IPS DF 6.9 (cell line): ENCODE results near the gene ARSI.

Experiments used
- DNase-seq: peaks from one replicate; pipeline ENCODE4 v3.0.0-alpha.2; 2013; ENCODE audit warnings: low read depth, low spot score
- H3K27ac ChIP-seq: one replicate; pipeline ENCODE4 v1.5.1; 2013; ENCODE audit warnings: low read length, control low read depth
- H3K27me3 ChIP-seq: 2 replicates; pipeline ENCODE4 v1.6.1; 2013; ENCODE audit warnings: mild to moderate bottlenecking, low read length; ENCODE audit not compliant: control insufficient read depth, insufficient read depth
- H3K36me3 ChIP-seq: 2 replicates; pipeline ENCODE4 v1.6.1; 2013; ENCODE audit warnings: low read length; ENCODE audit not compliant: control insufficient read depth, insufficient read depth
- H3K4me1 ChIP-seq: 2 replicates; pipeline ENCODE4 v1.6.1; 2013; ENCODE audit warnings: low read length; ENCODE audit not compliant: control insufficient read depth, insufficient read depth
- H3K4me3 ChIP-seq: 2 replicates; pipeline ENCODE4 v1.5.1; 2013; ENCODE audit warnings: mild to moderate bottlenecking, low read length
- H3K9me3 ChIP-seq: 2 replicates; pipeline ENCODE4 v1.6.1; 2013; ENCODE audit warnings: low read length, inconsistent platforms; ENCODE audit not compliant: control insufficient read depth, insufficient read depth
- WGBS: extraction: QIAGEN DNeasy Blood & Tissue Kit; methylation state at CpG from one replicate; pipeline ENCODE4 v1.1.7; 2013; ENCODE audit warnings: mixed read lengths, missing lambda C conversion rate; ENCODE audit not compliant: insufficient read length, insufficient coverage; 5-methylcytosine and 5-hydroxymethylcytosine counted together

ARSI gene

DNA sequence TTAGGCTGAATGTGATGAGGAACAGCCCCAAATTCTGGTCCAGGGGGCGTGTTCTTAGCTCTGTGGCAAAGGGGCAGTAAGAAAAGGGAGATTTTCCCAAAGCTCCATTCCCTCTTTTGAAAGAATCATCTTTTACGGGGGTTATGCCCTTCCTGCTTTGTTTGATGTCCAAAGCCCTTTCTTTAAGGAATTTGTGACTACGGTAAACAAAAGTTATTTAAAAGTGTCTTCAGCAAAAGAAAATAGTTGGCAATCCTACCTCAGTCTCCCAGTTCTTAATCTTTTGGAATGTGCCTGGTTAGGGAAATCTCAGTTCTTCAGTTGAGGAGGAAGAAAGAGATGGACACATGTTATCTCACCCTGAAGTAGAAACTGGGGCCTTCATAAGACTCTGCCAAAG, 24.4 kb upstream of the ARSI start:
- Histone ChIP-seq H3K9me3 (no peaks in the 10 kb centered on the region), H3K27ac (no peak overlapping the region), H3K27me3 (no peaks in the 10 kb centered on the region), H3K36me3 (no peaks in the 10 kb centered on the region), H3K4me3 (no peak overlapping the region), H3K4me1 (no peaks in the 10 kb centered on the region)
- no peak for DNase-seq
- no CpG with 5 or more reads among the region's 3 CpGs for WGBS

DNA sequence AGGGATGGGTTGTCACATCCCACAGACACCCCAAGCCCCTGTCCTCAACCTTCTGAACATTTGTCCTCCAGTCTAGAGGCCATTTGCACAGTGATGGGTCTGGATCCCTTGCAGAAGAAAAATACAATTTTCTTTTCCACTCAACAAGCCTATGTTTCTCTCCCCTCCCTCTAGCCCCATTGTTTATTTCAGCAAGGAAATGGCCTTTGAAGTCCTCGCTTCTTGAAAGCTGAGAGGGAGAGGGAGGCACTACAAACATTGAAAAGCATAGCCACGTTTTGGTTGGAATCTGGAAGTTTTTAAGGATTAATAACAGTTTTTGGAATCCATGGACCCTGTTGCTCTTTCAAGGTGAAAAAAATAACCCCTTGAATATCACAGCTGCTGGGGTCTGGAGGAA, 24.0 kb upstream of the ARSI start:
- WGBS = no CpG with 5 or more reads among the region's 2 CpGs
- Histone ChIP-seq H3K4me1 (no peaks in the 10 kb centered on the region), H3K4me3 (no peak overlapping the region), H3K36me3 (no peaks in the 10 kb centered on the region), H3K27ac (no peak overlapping the region), H3K27me3 (no peaks in the 10 kb centered on the region), H3K9me3 (no peaks in the 10 kb centered on the region)
- DNase-seq = no peak

DNA sequence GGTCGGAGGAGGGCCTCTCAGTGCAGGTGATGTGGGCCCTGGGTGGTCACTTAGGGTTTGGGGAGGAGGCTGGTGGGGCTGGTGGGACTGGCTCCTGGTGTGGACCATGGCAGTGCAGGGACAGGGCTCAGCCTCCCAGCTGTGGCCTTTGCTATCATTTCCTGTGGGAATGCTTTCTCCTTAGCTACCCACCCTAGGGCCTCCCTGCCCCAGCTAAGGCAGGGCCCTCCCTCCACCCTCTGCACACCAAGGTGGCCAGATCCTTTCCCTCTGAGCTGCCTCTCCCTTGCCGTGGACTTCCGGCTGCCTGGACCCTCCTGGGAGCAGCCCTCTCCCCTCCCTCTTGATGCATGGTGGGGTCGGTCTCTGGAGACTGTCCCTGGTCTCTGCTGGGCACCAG, 22.7 kb upstream of the ARSI start:
- DNase-seq = no peak
- no peak overlapping the region for H3K4me3 ChIP-seq
- no peaks in the 10 kb centered on the region for H3K36me3 ChIP-seq
- no peaks in the 10 kb centered on the region for H3K27me3 ChIP-seq
- H3K9me3 ChIP-seq = no peaks in the 10 kb centered on the region
- no CpG with 5 or more reads among the region's 4 CpGs for WGBS
- H3K27ac ChIP-seq = no peak overlapping the region
- H3K4me1 ChIP-seq = no peaks in the 10 kb centered on the region

DNA sequence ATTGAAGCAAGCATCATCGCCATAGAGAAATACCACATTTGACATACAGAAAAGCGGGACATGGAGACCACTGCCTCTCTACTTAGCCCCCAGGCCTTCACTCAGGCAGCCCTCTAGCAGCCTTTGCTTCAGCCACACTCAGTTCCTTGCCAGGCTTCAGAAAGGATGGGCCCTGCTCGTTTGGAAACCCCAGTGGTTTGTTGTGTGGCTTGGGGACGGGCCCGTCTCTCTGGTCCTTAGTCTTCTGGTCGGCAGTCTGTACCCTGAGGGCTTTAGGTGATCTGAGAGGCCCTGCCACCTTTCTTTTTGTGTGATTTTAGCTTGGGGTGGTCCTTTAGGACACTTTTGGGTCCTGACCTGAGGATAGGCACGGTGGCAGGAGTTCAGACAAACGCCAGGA, 21.1 kb upstream of the ARSI start:
- no peak overlapping the region for H3K27ac ChIP-seq
- H3K4me3 ChIP-seq = no peak overlapping the region
- DNase-seq = no peak
- 0 out of 2 replicates have a peak, but pooled peaks cover 1% of the 10 kb centered on the region for H3K4me1 ChIP-seq
- no peaks in the 10 kb centered on the region for H3K9me3 ChIP-seq
- no peaks in the 10 kb centered on the region for H3K27me3 ChIP-seq
- no CpG with 5 or more reads among the region's 8 CpGs for WGBS
- no peaks in the 10 kb centered on the region for H3K36me3 ChIP-seq

DNA sequence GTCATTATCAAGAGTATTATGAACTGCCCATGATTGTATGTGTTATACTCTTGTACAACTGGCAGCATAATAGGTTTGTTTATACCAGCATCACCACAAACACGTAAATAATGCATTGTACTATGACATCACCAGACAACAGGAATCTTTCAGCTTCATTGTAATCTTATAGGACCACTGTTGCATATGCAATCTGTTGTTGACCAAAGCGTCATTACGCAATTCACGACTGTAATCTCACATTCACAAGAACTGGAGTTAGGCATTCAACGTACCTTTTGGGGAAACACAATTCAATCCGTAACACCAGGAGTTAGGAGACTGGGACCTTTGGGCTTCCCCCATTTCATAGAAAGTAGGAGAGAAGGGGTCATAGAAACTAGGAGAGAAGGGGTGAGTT, 20.4 kb upstream of the ARSI start:
- H3K4me1 ChIP-seq = peaks cover 3% of the 10 kb centered on the region
- DNase-seq = no peak
- no peaks in the 10 kb centered on the region for H3K9me3 ChIP-seq
- H3K27ac ChIP-seq = no peak overlapping the region
- no CpG with 5 or more reads among the region's 6 CpGs for WGBS
- no peaks in the 10 kb centered on the region for H3K27me3 ChIP-seq
- no peaks in the 10 kb centered on the region for H3K36me3 ChIP-seq
- no peak overlapping the region for H3K4me3 ChIP-seq

DNA sequence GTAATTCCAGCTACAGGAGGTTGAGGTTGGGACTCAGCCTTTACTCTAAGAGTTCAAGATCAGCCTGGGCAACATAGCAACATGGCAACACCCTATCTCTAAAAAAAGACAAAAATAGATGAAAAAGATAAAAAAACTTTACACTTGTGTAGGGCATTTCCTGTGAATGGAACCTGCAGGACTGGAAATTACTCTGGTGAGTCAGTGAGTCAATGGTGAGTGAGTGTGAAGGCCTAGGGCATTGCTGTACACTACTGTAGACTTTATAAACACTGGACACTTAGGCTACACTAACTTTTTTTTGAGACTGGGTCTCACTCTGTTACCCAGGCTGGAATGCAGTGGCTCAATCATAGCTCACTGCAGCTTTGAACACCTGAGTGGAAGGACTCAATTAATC, 19.5 kb upstream of the ARSI start:
- H3K9me3 ChIP-seq = no peaks in the 10 kb centered on the region
- DNase-seq = no peak

DNA sequence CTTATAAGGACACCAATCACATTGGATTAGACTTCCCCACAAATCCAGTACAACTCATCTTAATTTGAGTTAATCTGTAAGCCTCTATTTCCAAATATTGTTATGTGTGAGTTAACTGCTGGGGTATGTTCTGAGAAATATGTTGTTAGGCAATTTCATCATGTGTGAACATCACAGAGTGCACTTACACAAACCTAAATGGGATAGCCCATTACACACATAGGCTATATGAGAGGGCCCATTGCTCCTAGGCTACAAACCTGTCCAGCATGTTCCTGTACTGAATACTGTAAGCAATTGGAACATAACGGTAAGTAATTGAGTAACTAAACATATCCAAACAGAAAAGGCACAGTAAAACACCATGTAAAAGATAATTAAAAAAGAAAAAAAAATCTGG, 19.1 kb upstream of the ARSI start:
- no CpG with 5 or more reads among the region's 1 CpG for WGBS
- no peak overlapping the region for H3K4me3 ChIP-seq
- H3K9me3 ChIP-seq = no peaks in the 10 kb centered on the region
- H3K27me3 ChIP-seq = no peaks in the 10 kb centered on the region
- H3K4me1 ChIP-seq = peaks cover 3% of the 10 kb centered on the region
- H3K36me3 ChIP-seq = no peaks in the 10 kb centered on the region
- H3K27ac ChIP-seq = no peak overlapping the region
- no peak for DNase-seq

More for the DNA sequence above, 19.5 kb upstream of the ARSI start:
- Histone ChIP-seq H3K27me3 (no peaks in the 10 kb centered on the region), H3K36me3 (no peaks in the 10 kb centered on the region), H3K4me3 (no peak overlapping the region), H3K4me1 (peaks cover 3% of the 10 kb centered on the region), H3K27ac (no peak overlapping the region)

DNA sequence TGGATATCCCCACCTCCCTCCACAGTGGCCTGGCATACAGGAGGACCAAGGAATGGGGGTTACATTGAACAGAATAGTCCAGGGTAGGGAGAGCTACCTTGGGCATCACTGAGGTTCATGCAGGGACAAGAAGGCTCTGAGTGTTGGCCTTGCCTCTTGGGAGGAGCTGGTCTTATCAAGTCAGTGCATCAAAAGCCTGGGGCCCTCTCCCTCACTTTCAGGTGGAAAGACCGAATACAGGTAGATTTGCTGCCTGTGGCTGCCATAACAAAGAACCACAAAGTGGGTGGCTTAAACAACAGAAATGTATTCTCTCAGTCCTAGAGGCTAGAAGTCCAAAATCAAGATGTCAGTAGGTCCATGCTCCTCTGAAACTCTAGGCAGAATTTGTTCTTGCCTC, 18.5 kb upstream of the ARSI start:
- Histone ChIP-seq H3K4me1 (peaks cover 3% of the 10 kb centered on the region), H3K36me3 (no peaks in the 10 kb centered on the region), H3K4me3 (no peak overlapping the region), H3K9me3 (no peaks in the 10 kb centered on the region), H3K27ac (no peak overlapping the region), H3K27me3 (no peaks in the 10 kb centered on the region)
- DNase-seq = no peak
- WGBS = no CpG with 5 or more reads among the region's 1 CpG

DNA sequence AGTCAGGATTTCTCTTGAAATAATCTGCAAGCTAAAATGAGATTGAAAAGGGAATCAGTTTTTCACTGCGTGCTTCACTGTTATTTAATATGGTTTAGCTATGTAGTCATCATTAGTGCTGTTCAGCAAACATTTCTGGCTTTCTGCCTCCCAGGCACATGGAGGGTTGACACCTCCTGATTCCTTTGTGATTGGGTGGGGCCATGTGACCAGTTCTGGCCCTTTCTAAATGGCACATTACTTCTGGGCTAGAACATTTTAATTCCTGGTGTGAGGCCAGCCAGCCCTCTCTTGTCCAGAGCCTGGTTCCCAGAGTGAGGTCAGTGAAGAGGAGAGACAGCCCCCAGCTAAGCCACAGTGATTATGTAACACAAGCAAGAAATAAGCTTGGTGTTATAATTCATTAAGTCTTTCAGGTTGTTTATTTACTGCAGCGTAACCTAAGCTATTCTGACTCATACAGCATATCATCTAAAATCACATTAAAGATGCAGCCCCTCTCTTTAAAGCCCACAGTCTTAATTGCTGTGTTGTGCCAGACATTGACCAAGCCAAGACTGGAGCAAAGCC, 17.4 kb upstream of the ARSI start:
- H3K27ac ChIP-seq = no peak overlapping the region
- H3K27me3 ChIP-seq = no peaks in the 10 kb centered on the region
- peaks cover 3% of the 10 kb centered on the region for H3K4me1 ChIP-seq
- no CpG with 5 or more reads among the region's 2 CpGs for WGBS
- DNase-seq = no peak
- no peak overlapping the region for H3K4me3 ChIP-seq
- H3K36me3 ChIP-seq = no peaks in the 10 kb centered on the region
- no peaks in the 10 kb centered on the region for H3K9me3 ChIP-seq

DNA sequence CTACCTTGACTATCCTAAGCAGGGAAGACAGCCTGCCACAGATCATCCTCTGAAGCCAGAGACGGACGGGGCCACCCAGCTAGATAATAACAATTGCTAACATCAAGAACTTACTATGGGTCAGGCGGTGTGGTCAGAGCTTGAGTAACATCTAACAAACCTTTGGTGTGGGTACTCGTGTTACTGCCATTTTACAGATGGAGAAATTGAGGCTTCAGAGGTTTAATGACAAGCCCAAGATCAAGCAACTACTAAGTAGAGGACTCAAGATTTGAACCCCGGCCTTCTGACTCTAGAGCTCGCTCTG, 16.7 kb upstream of the ARSI start:
- no CpG with 5 or more reads among the region's 6 CpGs for WGBS
- H3K4me3 ChIP-seq = no peak overlapping the region

DNA sequence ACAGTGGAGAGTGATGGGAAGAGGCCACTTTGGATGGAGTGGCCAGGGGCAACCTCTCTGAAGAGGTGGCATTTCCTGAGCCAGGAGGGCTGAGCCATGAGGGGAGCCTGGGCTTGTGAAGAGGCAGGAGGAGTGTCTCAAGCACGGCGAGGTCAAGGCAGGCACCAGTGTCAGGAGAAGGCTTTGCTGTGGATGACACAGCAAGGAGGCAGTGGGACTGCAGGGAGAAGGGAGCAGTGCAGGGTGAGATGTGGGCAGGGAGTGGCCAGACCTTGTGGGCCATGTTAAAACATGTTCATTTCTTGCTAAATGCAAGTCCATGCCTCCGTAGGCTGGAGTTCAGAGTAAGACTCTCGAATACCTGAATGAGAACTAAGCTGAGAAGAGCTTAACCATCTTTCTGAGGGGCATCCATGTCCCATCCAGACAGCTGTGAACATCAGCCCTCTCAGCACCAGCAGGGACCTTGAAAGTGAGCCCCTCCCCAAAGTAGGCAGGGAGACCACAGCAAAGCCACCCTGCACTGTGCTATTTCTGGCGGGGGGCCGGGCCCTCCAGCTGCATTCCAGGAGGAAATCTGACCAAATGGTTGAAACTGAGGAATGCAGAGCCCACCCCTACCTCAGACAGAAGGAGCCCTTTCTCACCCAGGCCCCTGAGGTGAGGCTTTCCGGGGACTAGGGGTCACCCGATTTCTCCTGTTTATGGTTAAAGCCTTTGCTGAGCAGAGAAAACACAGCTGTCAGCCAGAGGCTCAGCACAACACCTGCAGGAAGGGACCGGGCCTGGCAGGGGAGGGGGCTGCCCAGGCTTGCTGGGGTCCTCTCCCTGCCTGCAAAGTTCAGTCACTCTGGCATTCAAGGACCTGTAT, 16.1 kb upstream of the ARSI start:
- WGBS = no CpG with 5 or more reads among the region's 9 CpGs
- H3K36me3 ChIP-seq = no peaks in the 10 kb centered on the region
- no peak overlapping the region for H3K27ac ChIP-seq
- H3K4me3 ChIP-seq = no peak overlapping the region
- H3K9me3 ChIP-seq = no peaks in the 10 kb centered on the region
- no peaks in the 10 kb centered on the region for H3K27me3 ChIP-seq
- DNase-seq = no peak
- peaks cover 3% of the 10 kb centered on the region for H3K4me1 ChIP-seq

More for the DNA sequence above, 16.7 kb upstream of the ARSI start:
- H3K36me3 ChIP-seq = no peaks in the 10 kb centered on the region
- no peaks in the 10 kb centered on the region for H3K27me3 ChIP-seq
- no peak for DNase-seq
- no peaks in the 10 kb centered on the region for H3K9me3 ChIP-seq
- peaks cover 3% of the 10 kb centered on the region for H3K4me1 ChIP-seq
- H3K27ac ChIP-seq = no peak overlapping the region
